Loucy (cell line): ENCODE results near the gene ZBTB8OS.

ENCODE experiments used
- EZH2phosphoT487 ChIP-seq: fragments of 200-600 bp; IDR thresholded peaks from 2 replicates; pipeline ENCODE4 v1.6.1; 2018; ENCODE audit warnings: antibody characterized with exemption, mild to moderate bottlenecking, moderate library complexity, borderline replicate concordance
- TF ChIP-seq, protein P1 (sequence below): fragments of 200-600 bp; sonication (generic); conservative IDR thresholded peaks from 2 replicates; pipeline ENCODE4 v1.5.1; 2014; ENCODE audit warnings: mild to moderate bottlenecking, antibody characterized with exemption, low read length

DNA sequence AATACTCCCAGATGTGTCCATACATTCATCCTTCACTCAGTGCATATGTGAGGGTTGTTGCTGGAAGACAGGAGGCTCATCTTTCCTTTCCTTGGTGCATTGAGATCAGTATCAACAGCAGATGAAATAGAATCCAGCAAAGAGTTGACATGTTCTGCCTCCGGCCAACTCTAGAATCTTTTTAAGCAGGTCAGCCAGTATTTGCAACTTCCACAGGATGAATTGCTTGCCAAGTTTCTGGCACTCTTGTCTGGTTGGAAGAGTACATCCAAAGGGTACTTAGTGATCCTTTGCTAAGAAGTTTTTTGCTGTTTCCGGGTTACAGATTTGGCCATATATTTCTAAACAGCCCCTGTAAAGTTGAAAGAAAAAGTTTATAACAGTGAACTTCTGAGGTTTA is 31.2 kb upstream of the ZBTB8OS start:
- TF ChIP-seq, protein P1, sequence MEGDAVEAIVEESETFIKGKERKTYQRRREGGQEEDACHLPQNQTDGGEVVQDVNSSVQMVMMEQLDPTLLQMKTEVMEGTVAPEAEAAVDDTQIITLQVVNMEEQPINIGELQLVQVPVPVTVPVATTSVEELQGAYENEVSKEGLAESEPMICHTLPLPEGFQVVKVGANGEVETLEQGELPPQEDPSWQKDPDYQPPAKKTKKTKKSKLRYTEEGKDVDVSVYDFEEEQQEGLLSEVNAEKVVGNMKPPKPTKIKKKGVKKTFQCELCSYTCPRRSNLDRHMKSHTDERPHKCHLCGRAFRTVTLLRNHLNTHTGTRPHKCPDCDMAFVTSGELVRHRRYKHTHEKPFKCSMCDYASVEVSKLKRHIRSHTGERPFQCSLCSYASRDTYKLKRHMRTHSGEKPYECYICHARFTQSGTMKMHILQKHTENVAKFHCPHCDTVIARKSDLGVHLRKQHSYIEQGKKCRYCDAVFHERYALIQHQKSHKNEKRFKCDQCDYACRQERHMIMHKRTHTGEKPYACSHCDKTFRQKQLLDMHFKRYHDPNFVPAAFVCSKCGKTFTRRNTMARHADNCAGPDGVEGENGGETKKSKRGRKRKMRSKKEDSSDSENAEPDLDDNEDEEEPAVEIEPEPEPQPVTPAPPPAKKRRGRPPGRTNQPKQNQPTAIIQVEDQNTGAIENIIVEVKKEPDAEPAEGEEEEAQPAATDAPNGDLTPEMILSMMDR = no peak
- TF ChIP-seq EZH2phosphoT487 = no peak
